Skeletal muscle satellite cell (primary cell): ENCODE measurements around the gene TBCD.

Source experiments
- H3K27me3 ChIP-seq: 2 replicates; pipeline ENCODE4 v1.7.0; 2013; ENCODE audit warnings: low read length; ENCODE audit not compliant: control insufficient read depth, insufficient read depth
- H3K36me3 ChIP-seq: 2 replicates; pipeline ENCODE4 v1.7.0; 2013; ENCODE audit warnings: mild to moderate bottlenecking, control low read depth, low read length; ENCODE audit not compliant: insufficient read depth
- H3K4me1 ChIP-seq: 2 replicates; pipeline ENCODE4 v1.7.0; 2013; ENCODE audit warnings: low read length; ENCODE audit not compliant: control insufficient read depth, insufficient read depth
- H3K4me2 ChIP-seq: 2 replicates; pipeline ENCODE4 v1.7.0; 2013; ENCODE audit warnings: mild to moderate bottlenecking, low read length
- H3K4me3 ChIP-seq: 2 replicates; pipeline ENCODE4 v1.7.0; 2013; ENCODE audit warnings: low read length
- H3K9ac ChIP-seq: 2 replicates; pipeline ENCODE4 v1.7.0; 2013; ENCODE audit warnings: mild to moderate bottlenecking, low read depth, low read length, moderate library complexity
- H3K9me3 ChIP-seq: replicated peaks from 2 replicates; pipeline ENCODE4 v1.7.0; 2013; ENCODE audit warnings: mild to moderate bottlenecking, control low read depth, low read length

The TBCD gene

DNA sequence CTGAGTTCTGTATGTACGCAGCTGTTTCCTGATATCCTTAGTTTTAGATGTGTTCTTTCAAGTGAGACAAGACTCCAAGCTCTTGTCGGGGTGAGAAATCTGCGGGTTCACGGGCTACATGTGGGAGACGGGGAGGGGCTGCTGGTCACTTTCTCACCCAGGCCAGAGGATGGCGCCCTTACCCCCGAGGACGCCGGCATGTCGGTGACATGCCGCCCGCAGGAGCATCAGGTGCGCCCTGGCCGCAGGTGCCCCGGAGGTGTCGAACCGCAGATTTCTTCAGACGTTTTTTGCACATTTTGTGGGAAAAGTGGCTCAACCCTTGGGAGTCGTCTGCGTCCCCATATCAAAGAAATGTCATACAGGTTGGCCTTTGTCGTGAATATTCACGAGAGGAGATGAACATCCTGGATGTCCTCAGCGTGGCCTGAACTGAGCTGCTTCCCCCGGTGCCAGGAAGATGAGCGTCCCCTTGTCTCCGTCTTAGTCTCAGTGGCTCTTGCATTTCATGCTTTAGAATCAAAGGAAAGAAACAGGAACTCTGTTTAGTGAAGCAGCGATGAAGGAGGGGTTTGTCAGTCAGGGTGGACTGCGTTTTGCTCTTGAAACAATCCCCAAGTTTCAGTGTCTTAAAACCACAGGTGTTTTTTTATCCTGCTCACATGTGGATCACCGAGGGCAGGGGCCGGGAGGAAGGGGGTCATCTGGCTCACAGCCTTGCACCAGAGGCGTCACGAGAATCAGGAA, 163.3 kb downstream of the TBCD start:
- no peak overlapping the region for H3K4me2 ChIP-seq

DNA sequence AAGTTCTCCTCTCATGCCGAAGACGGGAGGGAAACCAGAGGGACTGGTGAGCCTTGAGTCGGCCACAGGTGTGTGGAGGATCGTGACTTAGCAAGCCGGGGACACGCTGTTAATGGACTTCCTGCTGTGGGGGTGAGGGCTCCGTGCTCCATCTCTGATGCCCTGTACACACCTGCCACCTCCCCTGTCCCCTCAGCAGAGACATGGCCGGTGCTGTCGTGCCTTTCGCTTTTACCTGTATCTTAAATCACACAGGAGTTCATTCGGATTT, 163.8 kb downstream of the TBCD start:
- no peak overlapping the region for H3K9ac ChIP-seq
- H3K4me3 ChIP-seq, result no peak overlapping the region
- peaks cover 11% of the 10 kb centered on the region for H3K4me1 ChIP-seq
- no peaks in the 10 kb centered on the region for H3K9me3 ChIP-seq
- no peaks in the 10 kb centered on the region for H3K36me3 ChIP-seq
- no peak overlapping the region for H3K4me2 ChIP-seq
- no peaks in the 10 kb centered on the region for H3K27me3 ChIP-seq

More for the DNA sequence above, 163.3 kb downstream of the TBCD start:
- H3K27me3 ChIP-seq, result no peaks in the 10 kb centered on the region
- H3K4me3 ChIP-seq, result no peak overlapping the region
- no peaks in the 10 kb centered on the region for H3K9me3 ChIP-seq
- peaks cover 11% of the 10 kb centered on the region for H3K4me1 ChIP-seq
- H3K9ac ChIP-seq, result no peak overlapping the region
- no peaks in the 10 kb centered on the region for H3K36me3 ChIP-seq

DNA sequence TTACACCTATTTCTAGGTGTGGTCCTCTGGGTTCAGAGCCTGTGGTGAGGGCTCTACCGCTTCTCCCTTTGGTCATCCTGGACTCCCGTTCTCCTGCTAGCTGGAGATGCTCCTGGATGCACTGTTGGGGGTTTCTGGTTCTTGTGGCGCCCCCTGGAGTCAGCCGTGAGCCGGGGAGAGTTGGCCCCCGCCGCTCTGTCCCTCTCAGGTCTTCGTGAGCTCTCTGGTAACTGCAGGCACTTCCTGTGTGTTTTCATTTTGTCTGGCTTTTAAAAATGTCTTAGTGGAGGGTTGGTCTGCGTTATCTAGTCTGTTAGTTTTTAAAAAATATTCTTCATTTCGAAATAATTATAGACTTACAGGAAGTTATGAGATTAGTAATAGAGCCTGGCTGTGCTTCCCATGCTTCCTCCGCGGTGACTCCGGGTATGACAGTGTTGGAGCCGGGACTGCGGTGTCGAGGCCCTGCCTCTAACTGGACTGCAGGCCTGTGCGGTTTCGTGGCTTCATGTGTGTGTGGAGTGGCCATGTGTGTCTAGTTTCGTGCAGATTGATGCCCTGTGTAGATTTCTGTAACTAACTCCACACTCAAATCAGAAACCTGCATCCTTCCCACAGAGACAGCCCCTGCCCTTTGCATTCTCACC, 166.0 kb downstream of the TBCD start:
- Histone ChIP-seq H3K9me3 (no peaks in the 10 kb centered on the region), H3K36me3 (no peaks in the 10 kb centered on the region)

DNA sequence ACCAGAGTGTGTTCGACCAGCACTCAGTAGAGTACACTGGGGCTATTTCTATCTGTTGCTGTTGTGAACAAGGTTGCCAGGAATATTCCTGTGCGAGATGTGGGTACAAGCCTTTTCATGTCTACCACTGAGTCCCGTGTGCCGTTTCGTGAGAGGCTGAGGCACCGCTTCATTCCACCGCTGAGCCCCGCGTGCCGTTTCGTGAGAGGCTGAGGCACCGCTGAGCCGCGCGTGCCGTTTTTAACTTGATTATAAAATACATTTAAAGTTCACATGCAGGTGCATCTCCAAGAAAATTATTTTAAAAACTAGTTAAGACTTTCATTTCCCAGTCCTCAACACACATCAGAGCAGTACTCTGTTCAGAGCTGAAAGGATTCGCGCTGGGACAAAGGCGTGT, 166.6 kb downstream of the TBCD start:
- no peak overlapping the region for H3K4me3 ChIP-seq
- peaks cover 11% of the 10 kb centered on the region for H3K4me1 ChIP-seq
- H3K36me3 ChIP-seq, result no peaks in the 10 kb centered on the region
- no peaks in the 10 kb centered on the region for H3K27me3 ChIP-seq
- no peaks in the 10 kb centered on the region for H3K9me3 ChIP-seq
- no peak overlapping the region for H3K4me2 ChIP-seq
- H3K9ac ChIP-seq, result no peak overlapping the region

More for the DNA sequence above, 166.0 kb downstream of the TBCD start:
- Histone ChIP-seq H3K27me3 (no peaks in the 10 kb centered on the region), H3K4me1 (peaks cover 11% of the 10 kb centered on the region), H3K4me2 (no peak overlapping the region), H3K4me3 (no peak overlapping the region), H3K9ac (no peak overlapping the region)

DNA sequence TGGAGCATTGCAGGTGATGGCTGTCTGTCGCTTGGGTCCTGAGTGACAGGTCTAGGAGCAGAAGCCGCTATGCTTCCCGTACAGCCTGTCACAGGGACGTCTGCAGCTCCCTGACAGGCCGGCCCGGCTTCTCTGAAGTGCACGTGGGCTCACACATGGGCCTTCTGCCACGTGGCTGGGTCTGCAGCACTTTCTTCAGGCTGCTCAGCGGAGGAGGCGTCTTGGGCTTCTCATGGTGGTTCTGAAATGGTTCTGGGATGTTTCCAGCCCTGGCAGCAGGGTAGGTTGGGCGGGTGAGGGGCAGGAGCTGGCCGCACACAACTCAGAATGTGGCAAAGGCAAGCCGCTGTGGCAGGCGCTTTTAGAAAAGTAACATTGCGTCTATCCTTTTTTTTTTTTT, 168.3 kb downstream of the TBCD start:
- Histone ChIP-seq H3K27me3 (no peaks in the 10 kb centered on the region), H3K4me2 (no peak overlapping the region), H3K36me3 (peaks cover 7% of the 10 kb centered on the region), H3K4me3 (no peak overlapping the region), H3K9me3 (no peaks in the 10 kb centered on the region), H3K4me1 (no peaks in the 10 kb centered on the region), H3K9ac (no peak overlapping the region)

DNA sequence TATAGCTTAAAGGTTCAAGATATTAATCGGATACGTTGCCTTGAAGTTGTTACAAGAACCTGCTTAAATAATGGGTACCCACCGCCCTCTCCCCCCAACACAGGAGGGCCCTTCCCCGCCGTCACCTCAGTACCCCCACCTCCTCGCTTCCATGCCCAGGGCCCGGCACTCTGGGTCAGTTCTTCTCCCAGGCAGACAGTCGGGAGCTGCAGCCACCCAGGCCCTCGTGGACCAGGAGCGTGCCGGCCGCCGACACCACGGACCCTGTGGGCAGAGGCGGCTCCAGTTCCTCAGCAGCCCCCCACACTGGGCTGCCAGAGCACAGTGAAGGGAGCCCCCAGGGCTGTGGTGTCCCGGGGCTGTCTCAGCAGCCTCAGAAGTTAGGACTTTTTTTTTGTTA, 168.8 kb downstream of the TBCD start:
- Histone ChIP-seq H3K36me3 (peaks cover 11% of the 10 kb centered on the region), H3K4me3 (no peak overlapping the region), H3K9me3 (no peaks in the 10 kb centered on the region), H3K4me1 (no peaks in the 10 kb centered on the region), H3K27me3 (no peaks in the 10 kb centered on the region), H3K4me2 (no peak overlapping the region), H3K9ac (no peak overlapping the region)

DNA sequence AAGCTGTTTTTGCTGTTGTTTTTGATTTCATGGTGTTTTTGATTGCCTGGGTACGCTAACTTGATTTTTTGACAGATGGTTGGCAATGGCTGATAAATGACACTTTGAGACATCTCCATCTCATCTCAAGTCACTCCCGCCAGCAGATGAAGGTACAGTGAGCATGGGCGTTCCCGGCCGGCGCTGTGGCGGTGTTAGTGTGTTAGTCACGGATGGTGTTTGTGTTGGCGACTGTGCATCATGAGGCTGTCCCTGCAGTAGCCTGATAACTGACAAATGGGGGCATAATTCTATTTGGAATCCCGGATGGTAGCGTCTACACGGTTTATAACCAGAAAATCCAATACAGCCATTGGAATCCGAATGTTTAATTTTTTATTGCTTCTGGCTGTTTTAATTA, 169.6 kb downstream of the TBCD start:
- H3K27me3 ChIP-seq, result no peaks in the 10 kb centered on the region
- no peaks in the 10 kb centered on the region for H3K4me1 ChIP-seq
- no peak overlapping the region for H3K4me2 ChIP-seq
- no peak overlapping the region for H3K9ac ChIP-seq
- peaks cover 13% of the 10 kb centered on the region for H3K36me3 ChIP-seq
- no peaks in the 10 kb centered on the region for H3K9me3 ChIP-seq
- H3K4me3 ChIP-seq, result no peak overlapping the region

DNA sequence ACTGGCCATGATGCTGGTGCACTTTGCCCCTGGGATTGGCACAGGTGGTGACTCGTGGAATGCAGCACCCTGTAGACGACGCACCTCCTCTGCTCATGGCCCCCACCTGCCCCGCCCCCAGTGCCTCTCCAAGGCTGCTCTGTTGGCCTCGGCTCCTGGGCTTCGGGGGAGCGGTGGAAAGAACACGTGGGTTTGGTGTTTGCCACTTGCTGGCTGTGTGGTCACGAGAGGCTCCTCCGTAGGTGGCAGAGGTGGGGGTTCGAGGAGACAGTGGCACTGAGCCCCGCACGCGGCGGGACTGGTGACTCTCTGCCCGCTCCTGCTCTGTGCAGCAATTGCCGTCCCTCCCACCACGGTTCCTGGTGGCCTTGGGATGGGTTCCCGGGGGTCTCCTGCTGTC, 170.8 kb downstream of the TBCD start:
- Histone ChIP-seq H3K36me3 (peaks cover 23% of the 10 kb centered on the region), H3K4me1 (no peaks in the 10 kb centered on the region), H3K9me3 (no peaks in the 10 kb centered on the region), H3K4me2 (no peak overlapping the region), H3K27me3 (no peaks in the 10 kb centered on the region), H3K9ac (no peak overlapping the region), H3K4me3 (no peak overlapping the region)

DNA sequence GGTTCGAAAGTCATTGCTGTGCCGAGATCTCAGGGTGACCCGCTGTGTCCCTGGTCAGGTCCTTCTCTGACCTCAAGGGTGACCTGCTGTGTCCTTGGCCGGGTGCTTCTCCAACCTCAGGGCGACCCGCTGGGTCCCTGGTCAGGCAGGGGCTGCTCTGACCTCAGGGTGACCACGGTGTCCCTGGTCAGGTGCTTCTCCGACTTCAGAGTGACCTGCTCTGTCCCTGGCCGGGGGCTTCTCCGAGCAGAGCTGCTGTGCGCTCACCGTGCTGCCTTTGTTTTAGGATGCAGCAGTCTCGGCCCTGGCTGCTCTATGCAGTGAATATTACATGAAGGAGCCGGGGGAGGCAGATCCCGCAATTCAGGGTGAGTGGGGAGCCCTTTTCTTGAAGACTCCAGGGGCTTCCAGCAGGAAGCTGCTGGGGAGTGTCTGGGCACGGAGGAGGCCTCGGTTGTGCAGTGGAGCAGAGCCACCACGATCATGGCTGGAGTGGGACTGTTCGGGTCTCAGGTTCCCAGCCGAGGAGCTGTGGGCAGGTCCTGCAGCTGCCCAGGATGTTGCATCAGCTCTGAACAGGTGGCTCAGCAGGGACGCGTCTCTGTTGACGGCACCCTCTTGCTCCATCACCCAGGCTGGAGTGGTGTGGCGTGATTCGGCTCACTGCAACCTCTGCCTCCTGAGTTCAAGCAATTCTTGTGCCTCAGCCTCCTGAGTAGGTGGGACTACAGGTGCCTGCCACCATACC, 171.7 kb downstream of the TBCD start:
- H3K4me1 ChIP-seq, result no peaks in the 10 kb centered on the region
- H3K4me3 ChIP-seq, result no peak overlapping the region
- no peak overlapping the region for H3K9ac ChIP-seq
- no peaks in the 10 kb centered on the region for H3K27me3 ChIP-seq
- H3K36me3 ChIP-seq, result peaks cover 29% of the 10 kb centered on the region
- no peak overlapping the region for H3K4me2 ChIP-seq
- H3K9me3 ChIP-seq, result no peaks in the 10 kb centered on the region

DNA sequence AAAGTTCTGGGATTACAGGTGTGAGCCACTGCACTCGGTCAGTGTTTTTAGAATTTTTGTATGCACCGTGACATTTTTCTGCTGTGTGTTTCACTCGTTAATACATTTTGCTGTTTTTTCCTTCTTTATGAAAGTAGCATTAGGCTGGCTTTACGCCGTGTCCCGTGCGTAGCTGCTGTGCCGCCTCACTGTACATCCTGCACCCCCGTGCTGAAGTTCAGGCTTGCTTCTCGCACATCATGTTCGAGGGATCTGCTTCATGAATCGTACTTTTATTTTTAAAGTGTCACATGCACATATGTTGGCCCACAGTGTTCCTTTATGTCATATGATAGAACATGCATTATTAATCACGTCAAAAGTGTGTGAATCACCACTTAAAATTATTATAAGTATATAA, 172.3 kb downstream of the TBCD start:
- Histone ChIP-seq H3K36me3 (peaks cover 30% of the 10 kb centered on the region), H3K9ac (no peak overlapping the region)

DNA sequence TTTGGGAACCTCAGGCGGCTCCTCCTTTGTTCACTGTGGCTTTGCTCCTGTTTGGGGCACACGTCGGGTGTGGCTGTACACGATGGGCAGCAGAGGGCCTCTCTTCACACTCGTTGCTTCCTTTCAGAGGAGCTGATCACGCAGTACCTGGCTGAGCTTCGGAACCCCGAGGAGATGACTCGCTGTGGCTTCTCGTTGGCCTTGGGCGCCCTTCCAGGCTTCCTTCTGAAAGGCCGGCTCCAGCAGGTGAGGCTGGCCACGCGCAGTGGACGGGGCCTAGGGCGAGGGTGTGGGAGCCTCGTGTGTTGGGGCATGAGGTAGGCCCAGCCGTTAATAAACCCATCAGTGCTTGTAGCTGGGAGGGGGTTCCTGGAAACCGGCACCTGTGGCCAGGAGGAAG, 172.9 kb downstream of the TBCD start:
- no peak overlapping the region for H3K4me2 ChIP-seq
- no peaks in the 10 kb centered on the region for H3K9me3 ChIP-seq
- H3K4me3 ChIP-seq, result no peak overlapping the region
- H3K4me1 ChIP-seq, result no peaks in the 10 kb centered on the region
- H3K36me3 ChIP-seq, result peaks cover 36% of the 10 kb centered on the region
- H3K27me3 ChIP-seq, result no peaks in the 10 kb centered on the region
- H3K9ac ChIP-seq, result no peak overlapping the region

More for the DNA sequence above, 172.3 kb downstream of the TBCD start:
- Histone ChIP-seq H3K9me3 (no peaks in the 10 kb centered on the region), H3K4me3 (no peak overlapping the region), H3K4me2 (no peak overlapping the region), H3K4me1 (no peaks in the 10 kb centered on the region), H3K27me3 (no peaks in the 10 kb centered on the region)
